WTC11 (cell line): ENCODE results near the gene TGFBR2. TPM values are rescaled to one million over a fixed set of nuclear protein-coding genes. Genes with fewer than 3 reads are reported as not detected.
A peak's percentile ranks its signal among the peaks of the same experiment; 100 is the strongest.

Experiments
- ATAC-seq: fragments of 200-7000 bp; cut with Tn5 transposase; 2 replicates; pipeline ENCODE4 v1.10.0; 2021; ENCODE audit warnings: mild to moderate bottlenecking, moderate library complexity
- CTCF ChIA-PET: fragments of 300-600 bp; sonication (Branson Sonifier 250); formaldehyde crosslinking; loops from one replicate; lab custom pipeline; 2021; ENCODE audit warnings: antibody characterized with exemption; lab: Charles Lee
- POLR2A ChIA-PET: fragments of 350-600 bp; sonication (Branson Sonifier 250); formaldehyde crosslinking; loops from one replicate; lab custom pipeline; 2021; ENCODE audit warnings: antibody characterized with exemption; lab: Charles Lee
- DNase-seq: peaks from one replicate; pipeline ENCODE4 v3.0.0; 2021; ENCODE audit warnings: low spot score
- H3K27ac Mint-ChIP-seq: 2 replicates; pipeline ENCODE4 v1.8.0; 2021; ENCODE audit warnings: mixed read lengths
- H3K27me3 Mint-ChIP-seq: 2 replicates; pipeline ENCODE4 v1.8.0; 2021; ENCODE audit warnings: low read depth, mild to moderate bottlenecking, moderate library complexity, mixed read lengths
- H3K36me3 Mint-ChIP-seq: 2 replicates; pipeline ENCODE4 v1.8.0; 2021; ENCODE audit warnings: mixed read lengths
- H3K4me1 Mint-ChIP-seq: 2 replicates; pipeline ENCODE4 v1.8.0; 2022; ENCODE audit warnings: mixed read lengths
- H3K4me3 Mint-ChIP-seq: 2 replicates; pipeline ENCODE4 v1.8.0; 2021; ENCODE audit warnings: mild to moderate bottlenecking, moderate library complexity, mixed read lengths
- H3K9me3 Mint-ChIP-seq: 2 replicates; pipeline ENCODE4 v1.8.0; 2021; ENCODE audit warnings: mixed read lengths
- AR ChIP-seq: fragments of 250-450 bp; sonication (Bioruptor Pico); IDR thresholded peaks from 2 replicates; pipeline ENCODE4 v1.9.0; 2021; ENCODE audit warnings: mild to moderate bottlenecking
- ARID4B ChIP-seq: sonication (generic); formaldehyde crosslinking; IDR thresholded peaks from 2 replicates; pipeline ENCODE4 v1.8.0; 2023; ENCODE audit warnings: missing genetic modification reagents, mild to moderate bottlenecking, borderline replicate concordance
- ATF1 ChIP-seq: sonication (generic); formaldehyde crosslinking; IDR thresholded peaks from 2 replicates; pipeline ENCODE4 v1.8.1; 2023; ENCODE audit warnings: mild to moderate bottlenecking, moderate library complexity, missing genetic modification reagents
- E2F5 ChIP-seq: sonication (generic); formaldehyde crosslinking; IDR thresholded peaks from 2 replicates; pipeline ENCODE4 v1.8.1; 2022; ENCODE audit warnings: mild to moderate bottlenecking, moderate library complexity, missing genetic modification reagents
- MXD4 ChIP-seq: fragments of 250-450 bp; sonication (Bioruptor Pico); IDR thresholded peaks from 2 replicates; pipeline ENCODE4 v1.8.0; 2021; ENCODE audit warnings: mild to moderate bottlenecking, moderate library complexity, borderline replicate concordance
- NR3C1 ChIP-seq: sonication (generic); formaldehyde crosslinking; conservative IDR thresholded peaks from 2 replicates; pipeline ENCODE4 v1.8.1; 2023; ENCODE audit warnings: low read depth, mild to moderate bottlenecking, missing genetic modification reagents
- SMAD3 ChIP-seq: sonication (generic); formaldehyde crosslinking; IDR thresholded peaks from 2 replicates; pipeline ENCODE4 v1.8.0; 2022; ENCODE audit warnings: missing genetic modification reagents, mild to moderate bottlenecking, borderline replicate concordance
- ZNF232 ChIP-seq: sonication (generic); formaldehyde crosslinking; IDR thresholded peaks from 2 replicates; pipeline ENCODE4 v1.8.0; 2022; ENCODE audit warnings: mild to moderate bottlenecking, missing genetic modification reagents
- ZNF396 ChIP-seq: fragments of 250-450 bp; sonication (Bioruptor Pico); IDR thresholded peaks from 2 replicates; pipeline ENCODE4 v1.8.0; 2021; ENCODE audit warnings: mild to moderate bottlenecking, moderate library complexity, borderline replicate concordance
- ZNF532 ChIP-seq: fragments of 250-450 bp; sonication (Bioruptor Pico); IDR thresholded peaks from 2 replicates; pipeline ENCODE4 v1.9.0; 2021; ENCODE audit warnings: mild to moderate bottlenecking, borderline replicate concordance
- total RNA-seq: library from RNA; stranded (reverse); gene quantifications from 3 replicates; pipeline ENCODE4 v1.2.3, GENCODE V29; 2021

The TGFBR2 gene
- total RNA-seq, 1 experiment from 2014 or later: 9.6 TPM

- H3K4me3 Mint-ChIP-seq: no peak overlapping the region
- peaks cover 63% of the 10 kb centered on the region for H3K4me1 Mint-ChIP-seq
- ChIA-PET POLR2A (interaction anchor here (0.7 kb wide), 1 partner anchor 865 kb away, joined by 4 read pairs; no protein-coding TSS in a partner anchor), CTCF (interaction anchor here (0.9 to 1.9 kb wide), 2 partner anchors 27 to 654 kb away, joined by 3 to 6 read pairs; no protein-coding TSS in a partner anchor)
- H3K27ac Mint-ChIP-seq: no peak overlapping the region
- no peak for TF ChIP-seq MXD4 (CRISPR knock-in tag)
- no peak for TF ChIP-seq AR (CRISPR knock-in tag)
- no peak for TF ChIP-seq NR3C1 (CRISPR knock-in tag)
- no peak for TF ChIP-seq ZNF532 (CRISPR knock-in tag)
- no peak for TF ChIP-seq ATF1 (CRISPR knock-in tag)
- no peak for TF ChIP-seq ZNF232
- TF ChIP-seq SMAD3 (CRISPR knock-in tag): no peak
- no peak for TF ChIP-seq ARID4B
- DNase-seq (no peak), ATAC-seq (peak; percentile 59)
- H3K36me3 Mint-ChIP-seq: peaks cover 29% of the 10 kb centered on the region
- no peaks in the 10 kb centered on the region for H3K27me3 Mint-ChIP-seq
- H3K9me3 Mint-ChIP-seq: no peaks in the 10 kb centered on the region
Measured at GRCh38 chr3:30666572-30667279, 60.3 kb downstream of the TGFBR2 start.

GRCh38 chr3:30667280-30667651, 60.9 kb downstream of the TGFBR2 start:
- no peaks in the 10 kb centered on the region for H3K27me3 Mint-ChIP-seq
- H3K27ac Mint-ChIP-seq: no peak overlapping the region
- no peak overlapping the region for H3K4me3 Mint-ChIP-seq
- DNase-seq: no peak
- H3K36me3 Mint-ChIP-seq: peaks cover 35% of the 10 kb centered on the region
- TF ChIP-seq ZNF396 (no peak), E2F5 (CRISPR knock-in tag) (no peak)
- CTCF ChIA-PET: interaction anchor here (0.9 to 1.9 kb wide), 2 partner anchors 26 to 654 kb away, joined by 3 to 6 read pairs; no protein-coding TSS in a partner anchor
- peaks cover 60% of the 10 kb centered on the region for H3K4me1 Mint-ChIP-seq
- POLR2A ChIA-PET: no interaction called here
- peak; percentile 89 for ATAC-seq
- no peaks in the 10 kb centered on the region for H3K9me3 Mint-ChIP-seq
